ENCODE data around the gene BLM. TPM values are rescaled to one million over a fixed set of nuclear protein-coding genes. Genes with fewer than 3 reads are reported as not detected.
A peak's percentile ranks its signal among the peaks of the same experiment; 100 is the strongest.

BLM gene
- polyA plus RNA-seq, 1 donor (not counting 4 experiments of a cell fraction or from before 2014, with no cell fraction given), result 4.4 TPM

GRCh38 chr15:90818251-90819210 is 101.4 kb downstream of the BLM start:
- TF ChIP-seq CTCF (optimal IDR thresholded peaks at IDR 0.05 in 1 of 3, IDR thresholded peaks at IDR 0.05 in 1 of 3, conservative IDR thresholded peaks at IDR 0.05 in 1 of 3; ENCODE audit: extremely low read depth in 1 of 3, insufficient read depth in 2 of 3, low read length in 3 of 3) (peak in 2 of 3 experiments; percentile 5 to 15), EZH2 (IDR thresholded peaks at IDR 0.05; ENCODE audit: low read length) (no peak)
- H2AFZ ChIP-seq (ENCODE audit: control insufficient read depth, low read length), result no peak overlapping the region
- no peaks in the 10 kb centered on the region for H3K4me1 ChIP-seq (ENCODE audit: control insufficient read depth, extremely low read depth, insufficient read depth, low read length)
- dilution Hi-C loops (cut with MboI; ENCODE audit: extremely low pct_ligation_motif_present, low sequenced_read_pairs), result no loop called here
- H3K4me2 ChIP-seq (ENCODE audit: control insufficient read depth, extremely low read depth, insufficient read depth, low read depth, low read length), result no peak overlapping the region
- H3K27ac ChIP-seq (ENCODE audit: control insufficient read depth, insufficient read depth, low read length), result no peak overlapping the region
- H3K36me3 ChIP-seq (ENCODE audit: control insufficient read depth in 2 of 2, extremely low read depth in 1 of 2, insufficient read depth in 2 of 2, low read length in 2 of 2), result no peaks in the 10 kb centered on the region
- H3K9me1 ChIP-seq (ENCODE audit: control insufficient read depth, extremely low read depth, insufficient read depth, low read length), result no peaks in the 10 kb centered on the region
- H3K4me3 ChIP-seq (ENCODE audit: control insufficient read depth in 2 of 3, extremely low read depth in 1 of 3, insufficient read depth in 2 of 3, low read depth in 1 of 3, low read length in 3 of 3), result no peak overlapping the region
- FAIRE-seq, result no peak
- no peaks in the 10 kb centered on the region for H4K20me1 ChIP-seq (ENCODE audit: control insufficient read depth, extremely low read depth, insufficient read depth, low read length)
- no peaks in the 10 kb centered on the region for H3K9me3 ChIP-seq (ENCODE audit: control insufficient read depth, low read depth, low read length)
- H3K79me2 ChIP-seq (ENCODE audit: control insufficient read depth, insufficient read depth, low read length), result no peaks in the 10 kb centered on the region
- H3K9ac ChIP-seq (ENCODE audit: control insufficient read depth, extremely low read depth, insufficient read depth, low read length), result no peak overlapping the region
- DNase-seq (ENCODE audit: low read depth, low spot score), result no peak
- no peaks in the 10 kb centered on the region for H3K27me3 ChIP-seq (ENCODE audit: control insufficient read depth, extremely low read depth, insufficient read depth, low read length)

GRCh38 chr15:90819390-90819789 is 102.2 kb downstream of the BLM start:
- H3K27me3 ChIP-seq (ENCODE audit: control insufficient read depth, extremely low read depth, insufficient read depth, low read length), result no peaks in the 10 kb centered on the region
- H3K4me2 ChIP-seq (ENCODE audit: control insufficient read depth, extremely low read depth, insufficient read depth, low read depth, low read length), result no peak overlapping the region
- H3K27ac ChIP-seq (ENCODE audit: control insufficient read depth, insufficient read depth, low read length), result no peak overlapping the region
- TF ChIP-seq CTCF (optimal IDR thresholded peaks at IDR 0.05 in 1 of 3, IDR thresholded peaks at IDR 0.05 in 1 of 3, conservative IDR thresholded peaks at IDR 0.05 in 1 of 3; ENCODE audit: extremely low read depth in 1 of 3, insufficient read depth in 2 of 3, low read length in 3 of 3) (no peak), EZH2 (IDR thresholded peaks at IDR 0.05; ENCODE audit: low read length) (no peak)
- no peaks in the 10 kb centered on the region for H4K20me1 ChIP-seq (ENCODE audit: control insufficient read depth, extremely low read depth, insufficient read depth, low read length)
- no peak overlapping the region for H2AFZ ChIP-seq (ENCODE audit: control insufficient read depth, low read length)
- no peaks in the 10 kb centered on the region for H3K36me3 ChIP-seq (ENCODE audit: control insufficient read depth in 2 of 2, extremely low read depth in 1 of 2, insufficient read depth in 2 of 2, low read length in 2 of 2)
- no peaks in the 10 kb centered on the region for H3K4me1 ChIP-seq (ENCODE audit: control insufficient read depth, extremely low read depth, insufficient read depth, low read length)
- FAIRE-seq, result no peak
- dilution Hi-C loops (cut with MboI; ENCODE audit: extremely low pct_ligation_motif_present, low sequenced_read_pairs), result no loop called here
- no peaks in the 10 kb centered on the region for H3K9me1 ChIP-seq (ENCODE audit: control insufficient read depth, extremely low read depth, insufficient read depth, low read length)
- no peaks in the 10 kb centered on the region for H3K79me2 ChIP-seq (ENCODE audit: control insufficient read depth, insufficient read depth, low read length)
- H3K9me3 ChIP-seq (ENCODE audit: control insufficient read depth, low read depth, low read length), result no peaks in the 10 kb centered on the region
- no peak overlapping the region for H3K4me3 ChIP-seq (ENCODE audit: control insufficient read depth in 2 of 3, extremely low read depth in 1 of 3, insufficient read depth in 2 of 3, low read depth in 1 of 3, low read length in 3 of 3)
- no peak overlapping the region for H3K9ac ChIP-seq (ENCODE audit: control insufficient read depth, extremely low read depth, insufficient read depth, low read length)
- no peak for DNase-seq (ENCODE audit: low read depth, low spot score)

All from keratinocyte (primary cell).